Endothelial cell of umbilical vein (primary cell): ENCODE measurements around the gene PARP3. TPM values are rescaled to one million over a fixed set of nuclear protein-coding genes. Genes with fewer than 3 reads are reported as not detected.

Experiments
- BruUV-seq: library from RNA; stranded (reverse); fragments of 400-500 nt; replicated peaks from 2 replicates; lab custom pipeline; 2021; lab: Mats Ljungman, UMichigan
- CTCF ChIA-PET: fragments of 300-600, 350-600 bp; sonication (Branson Sonifier 250); formaldehyde crosslinking; loops from one replicate; lab custom pipeline; 2021; ENCODE audit warnings: antibody characterized with exemption, inconsistent platforms; lab: Charles Lee
- POLR2A ChIA-PET: fragments of 300-600, 350-600 bp; sonication (Branson Sonifier 250); formaldehyde crosslinking; loops from one replicate; lab custom pipeline; 2021; ENCODE audit warnings: antibody characterized with exemption, inconsistent platforms; lab: Charles Lee
- DNase-seq: peaks from one replicate; pipeline ENCODE4 v3.0.0-alpha.2; 2011; ENCODE audit warnings: low read depth, low spot score
- FAIRE-seq: peaks from 2 replicates; lab custom pipeline; 2011; peaks lifted over from hg19 to GRCh38; lab: Jason Lieb, UNC
- H2AFZ ChIP-seq: 2 replicates; pipeline ENCODE4 v1.6.0; 2012; ENCODE audit warnings: low read depth, low read length, control low read depth, inconsistent platforms
- H3K27ac ChIP-seq: 2 replicates; pipeline ENCODE4 v1.5.1; 2011; ENCODE audit warnings: low read depth, mild to moderate bottlenecking, control low read depth, low read length, moderate library complexity; ENCODE audit not compliant: insufficient read depth
- H3K27me3 ChIP-seq, 2 experiments: 2 replicates each; pipeline versions ENCODE4 v1.6.0 to v1.6.1; 2011; ENCODE audit warnings: low read length in 2 of 2, mixed read lengths in 1 of 2; ENCODE audit not compliant: control insufficient read depth in 2 of 2, insufficient read depth in 2 of 2
- H3K36me3 ChIP-seq, 2 experiments: 2 replicates in 1 of 2; 3 replicates in 1 of 2; pipeline ENCODE4 v1.5.1; 2011; ENCODE audit warnings: low read length in 2 of 2, mild to moderate bottlenecking in 1 of 2, moderate library complexity in 1 of 2; ENCODE audit not compliant: control insufficient read depth in 2 of 2, insufficient read depth in 2 of 2; ENCODE audit errors: extremely low read depth in 1 of 2
- H3K4me1 ChIP-seq: 3 replicates; pipeline ENCODE4 v1.5.1; 2011; ENCODE audit warnings: mild to moderate bottlenecking, low read length; ENCODE audit not compliant: control insufficient read depth, insufficient read depth; ENCODE audit errors: extremely low read depth
- H3K4me2 ChIP-seq: 2 replicates; pipeline ENCODE4 v1.6.1; 2011; ENCODE audit warnings: low read length, control low read depth, mixed read lengths; ENCODE audit not compliant: insufficient read depth
- H3K4me3 ChIP-seq, 3 experiments: fragments of 200-600 bp in 1 of 3; sonication (generic), shearing (Covaris generic) in 1 of 3; replicated peaks in 1 of 3; 2 replicates each; pipeline ENCODE4 v1.5.1; 2011 to 2016; ENCODE audit warnings: control low read depth in 3 of 3, low read length in 3 of 3, mild to moderate bottlenecking in 2 of 3, inconsistent platforms in 1 of 3, low read depth in 1 of 3, moderate library complexity in 1 of 3; ENCODE audit not compliant: insufficient read depth in 1 of 3
- H3K79me2 ChIP-seq: 2 replicates; pipeline ENCODE4 v1.6.0; 2012; ENCODE audit warnings: low read length, inconsistent platforms; ENCODE audit not compliant: control insufficient read depth, insufficient read depth
- H3K9ac ChIP-seq: replicated peaks from 2 replicates; pipeline ENCODE3; 2011; ENCODE audit warnings: low read length, control low read depth; ENCODE audit not compliant: insufficient read depth; ENCODE audit errors: extremely low read depth
- H3K9me1 ChIP-seq: replicated peaks from 3 replicates; pipeline ENCODE4 v1.6.0; 2011; ENCODE audit warnings: mild to moderate bottlenecking, low read length; ENCODE audit not compliant: control insufficient read depth, insufficient read depth; ENCODE audit errors: extremely low read depth
- H3K9me3 ChIP-seq: replicated peaks from 2 replicates; pipeline ENCODE4 v1.5.1; 2012; ENCODE audit warnings: low read length, inconsistent platforms; ENCODE audit not compliant: control insufficient read depth, insufficient read depth
- H4K20me1 ChIP-seq: replicated peaks from 2 replicates; pipeline ENCODE3; 2011; ENCODE audit warnings: mild to moderate bottlenecking, low read length; ENCODE audit not compliant: control insufficient read depth, insufficient read depth; ENCODE audit errors: extremely low read depth
- EZH2 ChIP-seq: IDR thresholded peaks from 2 replicates; pipeline ENCODE4 v1.6.1; 2012; ENCODE audit warnings: borderline replicate concordance, low read depth, mild to moderate bottlenecking, moderate library complexity, low read length, inconsistent platforms; ENCODE audit not compliant: severe bottlenecking
- FOS ChIP-seq: IDR thresholded peaks from 2 replicates; pipeline ENCODE4 v1.6.1; 2011; ENCODE audit warnings: mild to moderate bottlenecking, low read length, moderate library complexity, borderline replicate concordance; ENCODE audit not compliant: insufficient read depth
- GATA2 ChIP-seq: IDR thresholded peaks from 2 replicates; pipeline ENCODE4 v1.7.0; 2011; ENCODE audit warnings: low read depth, mild to moderate bottlenecking, moderate library complexity, mixed read lengths, low read length; ENCODE audit not compliant: insufficient read length, insufficient read depth
- JUN ChIP-seq: IDR thresholded peaks from 2 replicates; pipeline ENCODE4 v1.6.1; 2011; ENCODE audit warnings: borderline replicate concordance, low read depth; ENCODE audit not compliant: insufficient read length, insufficient read depth
- MYC ChIP-seq: IDR thresholded peaks from one replicate; pipeline ENCODE4 v1.6.1; 2011; ENCODE audit warnings: mild to moderate bottlenecking, low read depth, low read length
- POLR2A ChIP-seq: IDR thresholded peaks from 2 replicates; pipeline ENCODE4 v1.6.1; 2012; ENCODE audit warnings: low read depth, mild to moderate bottlenecking, control low read depth, low read length
- POLR2AphosphoS5 ChIP-seq: IDR thresholded peaks from 2 replicates; pipeline ENCODE4 v1.6.1; 2012; ENCODE audit warnings: low read depth, mild to moderate bottlenecking, control low read depth, low read length, moderate library complexity; ENCODE audit not compliant: insufficient read depth
- dilution Hi-C: fragments of 300-500 bp; cut with MboI; formaldehyde crosslinking; loops from one replicate; pipeline ENCODE4 v1.15.0; 2019; ENCODE audit warnings: low sequenced_read_pairs; ENCODE audit not compliant: extremely low pct_ligation_motif_present
- intact Hi-C: fragments of 100-400 bp; cut with micrococcal nuclease; formaldehyde crosslinking; loops from one replicate; pipeline ENCODE4 v1.10.0; 2022
- polyA plus RNA-seq, 4 experiments: library from polyadenylated mRNA; depleted of rRNA in 3 of 4; stranded (reverse) in 3 of 4; unstranded in 1 of 4; fragments of >200 nt; gene quantifications; 2 replicates each; pipeline versions ENCODE4 v1.2.1 to v1.2.3, GENCODE V29; 2011 to 2012; ENCODE audit warnings: missing spikeins in 1 of 4
- total RNA-seq: library from RNA; stranded (reverse); gene quantifications from 2 replicates; pipeline ENCODE4 v1.2.3, GENCODE V29; 2021
- TF ChIP-seq, protein P1 (sequence below): IDR thresholded peaks from 2 replicates; pipeline ENCODE4 v1.6.1; 2011; ENCODE audit not compliant: insufficient read depth, insufficient read length
- TF ChIP-seq, protein P2 (sequence below), 2 donors: IDR thresholded peaks; 1 replicate in 1 of 2; 2 replicates in 1 of 2; pipeline ENCODE4 v1.5.1; 2011; ENCODE audit warnings: low read length in 2 of 2, mild to moderate bottlenecking in 2 of 2, moderate library complexity in 2 of 2, control low read depth in 1 of 2, inconsistent platforms in 1 of 2, low read depth in 1 of 2; ENCODE audit not compliant: insufficient read depth in 1 of 2; ENCODE audit errors: extremely low read depth in 1 of 2

The PARP3 gene
- total and polyA plus RNA-seq, 2 donors (not counting 3 experiments of a cell fraction or from before 2014, with no cell fraction given) = 10.0 to 13.8 TPM

DNA sequence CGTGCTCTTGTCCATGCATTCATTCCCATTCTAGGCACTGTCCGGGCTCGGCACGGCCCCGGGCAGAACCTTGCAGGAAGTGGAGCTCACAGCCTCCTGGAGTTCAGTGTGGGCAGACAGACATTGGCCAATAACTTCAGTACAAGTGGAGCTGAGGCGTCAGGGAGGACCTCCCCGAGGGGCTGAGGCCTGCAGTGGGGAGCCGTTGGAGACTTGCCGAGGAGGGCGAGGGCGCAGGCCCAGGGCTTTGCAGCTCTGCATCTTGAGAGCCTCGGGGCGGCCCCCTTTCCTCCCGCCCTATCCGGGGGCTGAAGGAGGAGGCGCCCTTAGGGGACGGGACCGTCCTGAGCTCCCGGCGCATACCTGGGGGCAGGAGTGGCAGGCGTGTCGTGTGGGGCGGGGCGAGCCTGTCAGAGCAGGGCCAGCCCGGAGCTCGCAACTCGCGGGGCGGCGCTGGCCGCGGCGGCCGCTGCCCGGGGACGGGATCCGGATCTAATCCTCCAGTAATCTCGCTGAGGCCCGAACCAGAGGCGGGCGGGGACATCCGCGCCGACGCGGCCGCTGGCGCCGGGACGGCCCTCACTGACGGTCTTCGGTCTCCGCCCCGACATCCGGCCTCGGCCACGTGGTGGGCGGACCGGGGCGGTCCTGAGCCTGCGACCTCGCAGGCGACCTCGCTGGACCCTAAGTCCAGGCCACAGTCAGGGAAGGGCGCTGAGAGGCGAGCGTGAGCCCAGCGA is 40.8 kb downstream of the PARP3 start, which contains the start of gene ACY1:
TSS of gene ACY1 (plus strand) at position 698 of the 740 bp plus-strand sequence. CDS start 530 bp downstream, outside the sequence.
- peak within 1 kb of the TSS; percentile 39 for H3K27ac ChIP-seq
- DNase-seq (peak; percentile 87), FAIRE-seq (peak; percentile 94)
- no peaks in the 10 kb centered on the region for H4K20me1 ChIP-seq
- TF ChIP-seq JUN = no peak
- TF ChIP-seq POLR2AphosphoS5 = peak; percentile 64
- no peak for TF ChIP-seq FOS
- no peak for TF ChIP-seq GATA2
- TF ChIP-seq EZH2 = no peak
- TF ChIP-seq, protein P1, sequence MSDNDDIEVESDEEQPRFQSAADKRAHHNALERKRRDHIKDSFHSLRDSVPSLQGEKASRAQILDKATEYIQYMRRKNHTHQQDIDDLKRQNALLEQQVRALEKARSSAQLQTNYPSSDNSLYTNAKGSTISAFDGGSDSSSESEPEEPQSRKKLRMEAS = peak; percentile 92
- TF ChIP-seq, protein P2, sequence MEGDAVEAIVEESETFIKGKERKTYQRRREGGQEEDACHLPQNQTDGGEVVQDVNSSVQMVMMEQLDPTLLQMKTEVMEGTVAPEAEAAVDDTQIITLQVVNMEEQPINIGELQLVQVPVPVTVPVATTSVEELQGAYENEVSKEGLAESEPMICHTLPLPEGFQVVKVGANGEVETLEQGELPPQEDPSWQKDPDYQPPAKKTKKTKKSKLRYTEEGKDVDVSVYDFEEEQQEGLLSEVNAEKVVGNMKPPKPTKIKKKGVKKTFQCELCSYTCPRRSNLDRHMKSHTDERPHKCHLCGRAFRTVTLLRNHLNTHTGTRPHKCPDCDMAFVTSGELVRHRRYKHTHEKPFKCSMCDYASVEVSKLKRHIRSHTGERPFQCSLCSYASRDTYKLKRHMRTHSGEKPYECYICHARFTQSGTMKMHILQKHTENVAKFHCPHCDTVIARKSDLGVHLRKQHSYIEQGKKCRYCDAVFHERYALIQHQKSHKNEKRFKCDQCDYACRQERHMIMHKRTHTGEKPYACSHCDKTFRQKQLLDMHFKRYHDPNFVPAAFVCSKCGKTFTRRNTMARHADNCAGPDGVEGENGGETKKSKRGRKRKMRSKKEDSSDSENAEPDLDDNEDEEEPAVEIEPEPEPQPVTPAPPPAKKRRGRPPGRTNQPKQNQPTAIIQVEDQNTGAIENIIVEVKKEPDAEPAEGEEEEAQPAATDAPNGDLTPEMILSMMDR (IDR thresholded peaks at IDR 0.05; ENCODE audit: extremely low read depth in 1 of 2, insufficient read depth in 1 of 2, low read depth in 1 of 2, low read length in 2 of 2) = no peak
- peak; percentile 65 for TF ChIP-seq POLR2A
- TF ChIP-seq MYC = peak; percentile 55
- H2AFZ ChIP-seq = peak within 1 kb of the TSS; percentile 8
- no peaks in the 10 kb centered on the region for H3K36me3 ChIP-seq
- H3K4me3 ChIP-seq = peak within 1 kb of the TSS; percentile 28 to 48 (median 39)
- dilution Hi-C loops (no loop called here), intact Hi-C loops (loop anchor here (1.0 to 2.0 kb wide), 3 partner anchors 8 to 40 kb away; partner anchors contain the start of genes ABHD14A, PARP3 and RPL29)
- H3K4me1 ChIP-seq = peaks cover 14% of the 10 kb centered on the region
- BruUV-seq = no TSS peak
- H3K79me2 ChIP-seq = no peaks in the 10 kb centered on the region
- no peaks in the 10 kb centered on the region for H3K9me1 ChIP-seq
- H3K27me3 ChIP-seq = no peaks in the 10 kb centered on the region
- H3K4me2 ChIP-seq = peak within 1 kb of the TSS; percentile 12
- H3K9ac ChIP-seq = peak within 1 kb of the TSS; percentile 53
- ChIA-PET CTCF (interaction anchor here (0.9 to 3.0 kb wide), 11 partner anchors 8 to 74 kb away, joined by 3 to 37 read pairs (median 6); partner anchors contain the start of genes ABHD14A, ABHD14B, DUSP7 and PARP3), POLR2A (interaction anchor here (0.7 to 1.9 kb wide), 4 partner anchors 9 to 14 kb away, joined by 3 to 15 read pairs (median 5); partner anchors contain the start of genes ABHD14B and RPL29)
- no peaks in the 10 kb centered on the region for H3K9me3 ChIP-seq
